ENCODE data around the gene ALKBH5.

The ALKBH5 gene

DNA sequence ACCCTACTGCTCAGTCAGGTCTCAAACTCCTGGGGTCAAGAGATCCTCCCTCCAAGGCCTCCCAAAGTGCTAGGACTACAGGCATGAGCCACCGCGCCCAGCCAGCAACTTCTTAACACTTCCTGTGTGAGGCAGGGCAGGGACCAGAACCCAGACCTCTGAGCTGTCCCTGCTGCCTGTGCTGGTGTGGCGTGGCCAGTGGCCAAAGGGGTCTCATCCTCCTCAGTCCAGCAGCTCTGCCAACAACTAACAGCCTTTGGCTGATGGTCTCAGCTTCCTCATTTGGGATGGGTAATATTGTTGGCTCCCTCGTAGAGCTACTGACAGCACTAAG lies 40.4 kb downstream of the ALKBH5 start:
- no peaks in the 10 kb centered on the region for H3K9me2 ChIP-seq (ENCODE audit: low read depth, low read length)
- peaks cover 20% of the 10 kb centered on the region for H3K4me1 ChIP-seq (ENCODE audit: insufficient read depth, low read length, severe bottlenecking)
- TF ChIP-seq, protein P1, sequence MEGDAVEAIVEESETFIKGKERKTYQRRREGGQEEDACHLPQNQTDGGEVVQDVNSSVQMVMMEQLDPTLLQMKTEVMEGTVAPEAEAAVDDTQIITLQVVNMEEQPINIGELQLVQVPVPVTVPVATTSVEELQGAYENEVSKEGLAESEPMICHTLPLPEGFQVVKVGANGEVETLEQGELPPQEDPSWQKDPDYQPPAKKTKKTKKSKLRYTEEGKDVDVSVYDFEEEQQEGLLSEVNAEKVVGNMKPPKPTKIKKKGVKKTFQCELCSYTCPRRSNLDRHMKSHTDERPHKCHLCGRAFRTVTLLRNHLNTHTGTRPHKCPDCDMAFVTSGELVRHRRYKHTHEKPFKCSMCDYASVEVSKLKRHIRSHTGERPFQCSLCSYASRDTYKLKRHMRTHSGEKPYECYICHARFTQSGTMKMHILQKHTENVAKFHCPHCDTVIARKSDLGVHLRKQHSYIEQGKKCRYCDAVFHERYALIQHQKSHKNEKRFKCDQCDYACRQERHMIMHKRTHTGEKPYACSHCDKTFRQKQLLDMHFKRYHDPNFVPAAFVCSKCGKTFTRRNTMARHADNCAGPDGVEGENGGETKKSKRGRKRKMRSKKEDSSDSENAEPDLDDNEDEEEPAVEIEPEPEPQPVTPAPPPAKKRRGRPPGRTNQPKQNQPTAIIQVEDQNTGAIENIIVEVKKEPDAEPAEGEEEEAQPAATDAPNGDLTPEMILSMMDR (IDR thresholded peaks at IDR 0.05; ENCODE audit: low read length), result no peak
- no peak for TF ChIP-seq EZH2 (IDR thresholded peaks at IDR 0.05; ENCODE audit: borderline replicate concordance, low read length)
- no peaks in the 10 kb centered on the region for H4K20me1 ChIP-seq (ENCODE audit: insufficient read depth, low read length)
- H3K27ac ChIP-seq (ENCODE audit: low read depth, low read length, poor library complexity, severe bottlenecking), result no peak overlapping the region
- no peaks in the 10 kb centered on the region for H3F3A ChIP-seq (ENCODE audit: insufficient read depth, low read length)
- H3K79me2 ChIP-seq (ENCODE audit: insufficient read depth, low read length), result no peaks in the 10 kb centered on the region
- no peaks in the 10 kb centered on the region for H3K27me3 ChIP-seq (ENCODE audit: insufficient read depth, low read length)
- no peaks in the 10 kb centered on the region for H3K36me3 ChIP-seq (ENCODE audit: insufficient read depth, low read length)
- no peak overlapping the region for H3K9ac ChIP-seq (ENCODE audit: low read length)
- no peak overlapping the region for H2AFZ ChIP-seq (ENCODE audit: low read length)
- H3K9me3 ChIP-seq (ENCODE audit: low read length), result no peaks in the 10 kb centered on the region
- H3K4me2 ChIP-seq (ENCODE audit: low read length), result no peak overlapping the region
- no peak overlapping the region for H3K4me3 ChIP-seq (ENCODE audit: low read depth, low read length, poor library complexity, severe bottlenecking)

DNA sequence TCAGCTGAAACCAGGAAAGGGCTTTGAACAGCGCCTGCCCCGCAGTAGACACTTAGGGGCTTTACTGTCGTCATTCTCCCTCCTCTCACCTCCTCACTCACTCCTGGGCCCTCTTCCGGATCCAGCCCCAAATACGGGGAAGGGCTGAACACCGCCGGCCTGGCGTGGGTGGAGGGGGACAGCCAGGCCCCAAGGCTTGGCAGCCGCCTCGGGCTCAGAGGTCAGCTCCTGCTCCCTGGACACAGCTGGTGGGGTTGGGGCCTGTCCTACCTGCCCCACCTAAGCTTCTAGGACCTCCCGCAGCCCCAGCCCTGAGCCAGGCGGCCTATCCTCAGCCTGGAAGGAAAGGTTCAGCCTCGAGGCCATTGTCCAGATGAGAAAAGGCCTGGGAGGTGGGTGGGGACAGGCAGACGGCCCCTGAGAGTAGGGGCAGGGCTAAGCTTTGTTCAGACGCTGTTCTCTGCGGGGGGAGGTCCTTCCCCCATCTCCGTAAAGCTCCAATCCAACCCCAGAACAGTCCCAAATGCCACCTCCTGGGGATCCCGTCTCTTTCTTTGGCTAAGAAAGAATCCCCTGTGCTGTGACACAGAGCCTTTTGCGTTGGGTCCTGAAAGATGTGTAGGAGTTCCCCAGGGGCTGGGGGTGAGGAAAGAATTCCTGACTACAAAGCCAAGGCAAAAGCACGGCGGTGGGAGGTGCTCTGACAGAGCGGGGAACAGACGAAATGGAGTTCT lies 40.9 kb downstream of the ALKBH5 start:
- Histone ChIP-seq H3K79me2 (ENCODE audit: insufficient read depth, low read length) (no peaks in the 10 kb centered on the region), H3K36me3 (ENCODE audit: insufficient read depth, low read length) (no peaks in the 10 kb centered on the region), H2AFZ (ENCODE audit: low read length) (peak overlapping the region; percentile 78; the same call in 1 of the 2 replicates), H3F3A (ENCODE audit: insufficient read depth, low read length) (no peaks in the 10 kb centered on the region), H3K4me1 (ENCODE audit: insufficient read depth, low read length, severe bottlenecking) (peaks cover 20% of the 10 kb centered on the region), H3K4me3 (ENCODE audit: low read depth, low read length, poor library complexity, severe bottlenecking) (peak overlapping the region; percentile 46), H3K27ac (ENCODE audit: low read depth, low read length, poor library complexity, severe bottlenecking) (no peak overlapping the region), H4K20me1 (ENCODE audit: insufficient read depth, low read length) (no peaks in the 10 kb centered on the region), H3K9me2 (ENCODE audit: low read depth, low read length) (no peaks in the 10 kb centered on the region), H3K27me3 (ENCODE audit: insufficient read depth, low read length) (no peaks in the 10 kb centered on the region), H3K9ac (ENCODE audit: low read length) (peak overlapping the region; percentile 21; the same call in 1 of the 2 replicates), H3K9me3 (ENCODE audit: low read length) (no peaks in the 10 kb centered on the region), H3K4me2 (ENCODE audit: low read length) (peak overlapping the region; percentile 59)
- TF ChIP-seq, protein P1 (IDR thresholded peaks at IDR 0.05; ENCODE audit: low read length), result no peak
- no peak for TF ChIP-seq EZH2 (IDR thresholded peaks at IDR 0.05; ENCODE audit: borderline replicate concordance, low read length)

DNA sequence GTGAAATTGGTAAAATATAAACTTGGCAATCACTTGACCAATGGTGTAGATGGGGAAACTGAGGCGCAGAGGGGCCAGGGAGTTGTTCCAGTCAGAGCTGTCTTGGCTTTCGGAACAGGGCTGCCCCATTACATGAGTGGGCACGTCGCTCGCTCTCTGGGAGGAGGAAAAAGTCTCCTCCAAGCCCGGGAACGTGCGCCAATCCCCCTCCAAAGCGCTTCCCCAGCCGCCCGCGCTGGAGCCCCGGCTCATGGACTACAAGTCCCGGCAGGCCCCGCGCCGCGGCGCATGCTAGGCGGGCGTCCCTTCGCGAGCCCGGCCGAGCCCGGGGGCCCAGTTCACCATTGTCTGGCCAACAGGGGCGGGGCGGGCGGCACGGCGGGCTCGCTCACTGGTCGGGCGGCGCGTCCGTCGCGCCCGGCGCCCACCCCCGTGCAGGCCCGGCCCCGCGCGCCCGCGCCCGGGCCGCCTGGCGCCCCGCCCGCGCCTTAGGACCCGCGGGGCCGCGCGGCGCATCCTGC lies 41.6 kb downstream of the ALKBH5 start, which contains the start of gene LLGL1:
Gene LLGL1 (plus strand): TSS at position 515 of the 521 bp plus-strand sequence. CDS start 48 bp downstream, outside the sequence.
- Histone ChIP-seq H3K9ac (ENCODE audit: low read length) (peak within 1 kb of the TSS; percentile 85), H3K9me2 (ENCODE audit: low read depth, low read length) (no peaks in the 10 kb centered on the region), H2AFZ (ENCODE audit: low read length) (peak within 1 kb of the TSS; percentile 78; the same call in 1 of the 2 replicates), H4K20me1 (ENCODE audit: insufficient read depth, low read length) (no peaks in the 10 kb centered on the region), H3K27ac (ENCODE audit: low read depth, low read length, poor library complexity, severe bottlenecking) (no peak within 1 kb of the TSS), H3K9me3 (ENCODE audit: low read length) (no peaks in the 10 kb centered on the region), H3K4me2 (ENCODE audit: low read length) (peak within 1 kb of the TSS; percentile 99), H3K27me3 (ENCODE audit: insufficient read depth, low read length) (no peaks in the 10 kb centered on the region), H3K4me1 (ENCODE audit: insufficient read depth, low read length, severe bottlenecking) (peaks cover 20% of the 10 kb centered on the region), H3K79me2 (ENCODE audit: insufficient read depth, low read length) (no peaks in the 10 kb centered on the region), H3K36me3 (ENCODE audit: insufficient read depth, low read length) (no peaks in the 10 kb centered on the region), H3K4me3 (ENCODE audit: low read depth, low read length, poor library complexity, severe bottlenecking) (peak within 1 kb of the TSS; percentile 91), H3F3A (ENCODE audit: insufficient read depth, low read length) (no peaks in the 10 kb centered on the region)
- TF ChIP-seq, protein P1 (IDR thresholded peaks at IDR 0.05; ENCODE audit: low read length), result no peak
- no peak for TF ChIP-seq EZH2 (IDR thresholded peaks at IDR 0.05; ENCODE audit: borderline replicate concordance, low read length)

All from OCI-LY1 (cell line).